ENCODE data around the gene FIGN.

The FIGN gene

GRCh38 chr2:163756588-163756987 lies 20.8 kb upstream of the FIGN start:
- FAIRE-seq, result no peak
- TF ChIP-seq CTCF (IDR thresholded peaks at IDR 0.05; ENCODE audit: insufficient read depth, missing control alignments), result no peak

GRCh38 chr2:163755366-163755765 lies 19.6 kb upstream of the FIGN start:
- no peak for DNase-seq (ENCODE audit: insufficient read length, low spot score)
- no peak for FAIRE-seq
- TF ChIP-seq CTCF (IDR thresholded peaks at IDR 0.05; ENCODE audit: insufficient read depth, missing control alignments), result no peak

More at GRCh38 chr2:163756588-163756987, 20.8 kb upstream of the FIGN start:
- DNase-seq (ENCODE audit: insufficient read length, low spot score), result no peak

GRCh38 chr2:163753726-163754125 lies 17.9 kb upstream of the FIGN start:
- TF ChIP-seq CTCF (IDR thresholded peaks at IDR 0.05; ENCODE audit: insufficient read depth, missing control alignments), result no peak
- DNase-seq (ENCODE audit: insufficient read length, low spot score) (no peak), FAIRE-seq (no peak)

- no peak for TF ChIP-seq CTCF (IDR thresholded peaks at IDR 0.05; ENCODE audit: insufficient read depth, missing control alignments)
- DNase-seq (ENCODE audit: insufficient read length, low spot score), result no peak
- FAIRE-seq, result no peak
Observed at GRCh38 chr2:163752267-163752666, 16.5 kb upstream of the FIGN start.

GRCh38 chr2:163751696-163752095 lies 15.9 kb upstream of the FIGN start:
- DNase-seq (ENCODE audit: insufficient read length, low spot score) (no peak), FAIRE-seq (no peak)
- TF ChIP-seq CTCF (IDR thresholded peaks at IDR 0.05; ENCODE audit: insufficient read depth, missing control alignments), result no peak

- no peak for TF ChIP-seq CTCF (IDR thresholded peaks at IDR 0.05; ENCODE audit: insufficient read depth, missing control alignments)
- DNase-seq (ENCODE audit: insufficient read length, low spot score), result no peak
- FAIRE-seq, result no peak
Observed at GRCh38 chr2:163748420-163748819, 12.6 kb upstream of the FIGN start.

GRCh38 chr2:163741435-163741834 lies 5.6 kb upstream of the FIGN start:
- DNase-seq (ENCODE audit: insufficient read length, low spot score) (no peak), FAIRE-seq (no peak)
- no peak for TF ChIP-seq CTCF (IDR thresholded peaks at IDR 0.05; ENCODE audit: insufficient read depth, missing control alignments)

All from D721Med (cell line).